HG02885 (cell line): ENCODE results near the gene HS3ST3B1.
A peak's percentile ranks its signal among the peaks of the same experiment; 100 is the strongest.

Source experiments
- ATAC-seq: cut with Tn5 transposase; IDR thresholded peaks from one replicate; pipeline ENCODE4 v1.9.1; 2021; ENCODE audit warnings: mild to moderate bottlenecking; ENCODE audit not compliant: unreplicated experiment, poor library complexity

HS3ST3B1 gene

DNA sequence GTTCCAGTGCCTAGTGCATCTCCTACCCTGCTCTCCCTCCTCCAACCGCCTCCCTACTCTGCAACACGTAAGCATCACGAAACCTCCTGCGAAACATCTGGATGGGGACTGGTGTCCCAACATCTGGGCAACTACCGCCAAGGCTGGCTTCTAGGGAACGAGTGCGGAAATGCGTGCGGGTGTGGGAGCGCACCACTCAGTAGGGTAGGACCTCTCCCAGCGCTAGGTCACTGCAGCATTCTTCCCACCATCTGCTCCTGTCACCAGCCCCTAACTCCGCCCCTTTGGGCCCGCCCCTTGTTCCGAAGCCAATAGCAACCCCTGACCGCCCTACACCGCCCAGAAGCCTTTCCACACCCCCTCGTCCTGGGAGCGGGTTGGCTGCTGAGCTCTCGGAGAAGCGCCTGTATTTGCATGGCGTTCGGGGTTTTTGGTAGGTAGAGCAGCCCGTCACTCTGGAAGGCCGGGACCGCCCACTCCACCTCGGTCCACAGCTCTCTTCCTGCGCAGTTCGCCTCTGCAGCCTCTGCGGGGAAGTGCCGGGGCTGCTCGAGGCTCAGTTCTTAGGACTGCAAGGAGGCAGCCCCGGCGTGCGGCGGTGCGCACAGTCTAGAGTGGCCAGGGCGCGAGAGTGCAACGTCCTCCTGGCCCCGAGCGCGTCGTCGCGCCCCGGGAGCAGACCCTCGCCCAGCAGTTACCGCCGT, at the start of gene HS3ST3B1:
Gene HS3ST3B1, plus strand, starts transcription at position 507 of the 704 bp plus-strand sequence. CDS start 438 bp downstream, outside the sequence.
- peak; percentile 84 for ATAC-seq

DNA sequence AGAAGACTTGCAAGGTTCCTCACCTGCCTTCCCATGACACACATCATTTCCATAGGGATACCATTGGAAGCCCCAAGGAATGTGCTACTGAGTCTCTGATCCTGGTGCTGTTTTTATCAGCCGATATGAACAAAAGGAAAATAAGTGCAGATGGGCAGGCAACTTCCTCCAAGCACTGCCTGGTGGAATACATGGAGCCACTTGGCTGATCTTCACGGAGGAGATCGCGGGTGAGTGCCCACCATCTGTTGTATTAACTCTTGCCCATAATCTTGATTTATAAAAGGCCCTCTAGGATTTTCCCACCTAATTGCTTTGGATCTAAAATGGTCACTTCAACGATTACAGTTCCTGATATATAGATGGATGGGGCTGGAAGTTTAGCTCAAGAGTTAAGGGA, 39.5 kb upstream of the HS3ST3B1 start:
- no peak for ATAC-seq

DNA sequence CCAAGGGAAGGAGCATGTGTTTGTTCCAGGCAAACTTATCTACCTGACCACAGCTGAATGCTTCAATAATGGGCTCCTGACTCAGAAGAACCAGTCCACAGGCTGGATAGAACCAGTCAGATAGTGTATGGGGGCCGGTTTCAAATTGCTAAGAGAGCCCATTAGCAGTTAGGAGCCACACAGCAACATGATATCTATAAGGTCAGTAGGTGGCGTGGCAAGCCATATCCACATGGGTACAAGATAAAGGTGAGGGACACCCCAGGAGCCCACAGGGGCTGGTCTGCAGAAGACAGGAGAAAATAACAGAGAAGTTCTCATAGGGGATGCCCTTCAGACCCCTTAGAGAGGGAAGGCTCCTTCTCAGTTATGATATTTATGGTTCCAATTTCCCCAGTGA, 32.6 kb upstream of the HS3ST3B1 start:
- no peak for ATAC-seq

DNA sequence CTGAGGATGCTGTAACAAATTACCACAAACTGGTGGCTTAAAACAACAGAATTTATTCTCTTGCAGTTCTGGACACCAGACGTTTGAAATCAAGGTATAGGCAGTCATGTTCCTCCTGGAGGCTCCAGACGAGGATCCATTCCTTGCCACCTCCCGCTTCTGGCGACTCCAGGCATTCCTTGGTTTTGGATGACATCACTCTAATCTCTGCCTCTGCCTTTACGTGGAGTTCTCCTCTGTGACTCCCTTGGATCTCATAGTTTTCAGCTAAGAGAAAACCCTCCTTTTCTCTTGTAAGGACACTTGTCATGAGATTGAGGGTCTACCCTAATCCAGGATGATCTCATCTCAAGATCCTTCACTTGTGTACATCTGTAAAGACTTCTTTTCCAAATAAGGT, 31.4 kb upstream of the HS3ST3B1 start:
- ATAC-seq, result no peak

DNA sequence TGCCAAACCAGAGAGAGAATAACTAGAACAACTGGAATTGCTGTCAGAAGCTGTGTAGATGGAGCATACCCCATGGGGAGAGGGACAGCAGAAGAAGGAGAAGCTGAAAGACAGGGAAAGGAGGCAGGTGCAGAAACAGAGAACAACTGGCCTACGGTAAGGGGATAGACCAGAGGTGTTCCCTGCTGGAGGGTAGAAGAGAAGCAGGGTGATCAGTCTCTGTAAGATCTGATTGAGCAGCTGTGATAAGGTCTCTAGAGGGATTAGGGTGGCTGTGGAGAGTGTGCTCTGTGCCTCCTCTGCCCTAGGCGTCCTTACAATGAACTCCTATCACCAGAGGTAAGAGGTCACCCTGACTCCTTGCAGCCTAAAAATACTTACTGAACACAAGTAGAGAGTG, 30.4 kb upstream of the HS3ST3B1 start:
- no peak for ATAC-seq

DNA sequence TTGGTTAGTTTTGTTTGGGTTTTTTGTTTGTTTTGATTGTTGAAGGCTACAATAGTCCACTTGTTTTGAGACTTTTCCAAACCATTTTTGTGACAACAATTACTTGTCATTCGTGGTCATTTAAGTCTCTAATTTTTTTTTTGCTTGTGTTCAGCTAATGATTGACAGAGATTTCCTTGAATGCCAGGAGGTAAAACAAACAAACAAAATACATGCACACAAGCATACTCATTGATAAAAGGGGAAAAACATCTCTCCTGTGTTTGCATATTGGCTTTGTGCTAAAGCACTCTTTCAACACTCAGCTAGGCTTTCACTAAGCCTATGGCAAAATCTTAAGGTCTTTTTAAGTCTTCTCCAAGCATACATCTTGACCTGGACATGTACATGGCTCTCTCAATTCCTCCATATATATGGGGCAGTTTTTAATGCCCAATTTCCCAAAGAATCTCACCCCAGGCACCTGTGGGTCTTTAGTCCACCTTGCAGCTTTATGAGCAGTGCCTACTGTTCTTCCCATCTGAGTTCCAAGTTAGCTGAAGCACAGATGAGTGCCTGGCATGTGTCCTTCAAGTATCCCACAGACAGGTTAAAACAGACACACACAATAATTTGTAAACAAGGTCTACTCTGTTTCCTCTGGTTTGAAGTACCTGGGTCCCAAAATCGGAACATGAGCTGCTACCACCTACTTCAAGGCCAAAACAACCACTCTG, 24.2 kb upstream of the HS3ST3B1 start:
- ATAC-seq, result no peak

DNA sequence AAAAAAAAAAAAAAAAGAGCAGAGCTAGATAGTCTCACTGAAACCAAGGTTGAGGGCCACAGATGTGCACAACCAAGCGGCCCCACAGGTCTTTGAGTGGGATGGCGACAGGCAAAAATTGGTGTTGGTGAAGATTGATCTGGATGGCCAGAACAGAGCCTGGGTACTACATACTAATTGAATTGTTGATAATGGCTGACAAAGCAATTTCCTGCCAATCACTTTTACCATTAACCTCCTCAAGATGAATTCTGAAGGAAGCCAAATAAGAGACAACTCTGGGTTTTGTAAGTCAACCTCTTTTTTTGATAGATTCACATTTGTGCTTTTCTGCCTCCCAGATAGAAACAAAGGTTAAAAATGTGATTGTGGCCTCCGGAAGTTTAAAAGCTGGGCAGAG, 19.4 kb upstream of the HS3ST3B1 start:
- no peak for ATAC-seq

DNA sequence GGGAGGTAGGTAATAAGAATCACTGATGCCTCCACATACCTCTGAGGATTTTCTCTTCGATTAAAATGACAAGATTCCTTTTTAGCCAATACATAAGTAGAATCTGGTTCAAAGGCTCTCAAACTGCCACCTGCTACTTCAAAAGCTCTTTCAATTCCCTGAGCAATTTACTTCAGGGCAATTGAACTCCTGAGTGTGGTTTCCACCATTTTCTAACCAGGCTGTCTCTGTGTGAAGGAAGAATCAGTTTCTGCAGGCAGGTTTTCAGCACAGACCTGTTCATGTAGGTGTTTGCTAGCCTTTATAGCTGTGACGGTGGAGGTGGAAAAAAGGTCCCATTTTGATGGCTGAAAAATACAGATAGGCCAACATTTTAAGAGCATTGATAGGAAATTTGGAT, 18.2 kb upstream of the HS3ST3B1 start:
- ATAC-seq, result no peak

DNA sequence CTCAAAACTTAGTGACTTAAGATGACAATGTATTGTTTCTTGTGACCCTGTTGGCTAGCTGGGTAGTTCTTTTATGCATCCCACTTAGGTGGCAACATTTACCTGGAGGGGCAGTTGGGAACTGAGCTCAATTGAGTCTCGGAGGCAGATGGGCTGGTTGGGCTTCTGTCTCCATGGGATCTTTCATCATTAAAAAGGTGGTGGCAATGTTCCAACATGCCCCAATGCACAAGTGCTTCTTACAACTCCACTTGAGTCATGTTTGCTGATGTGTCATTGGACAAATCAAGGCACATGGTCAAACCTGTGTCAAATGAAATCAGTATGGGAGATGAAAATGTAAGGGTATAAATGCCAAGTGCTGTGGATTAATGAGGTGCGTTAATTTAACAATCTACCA, 11.7 kb upstream of the HS3ST3B1 start:
- no peak for ATAC-seq

DNA sequence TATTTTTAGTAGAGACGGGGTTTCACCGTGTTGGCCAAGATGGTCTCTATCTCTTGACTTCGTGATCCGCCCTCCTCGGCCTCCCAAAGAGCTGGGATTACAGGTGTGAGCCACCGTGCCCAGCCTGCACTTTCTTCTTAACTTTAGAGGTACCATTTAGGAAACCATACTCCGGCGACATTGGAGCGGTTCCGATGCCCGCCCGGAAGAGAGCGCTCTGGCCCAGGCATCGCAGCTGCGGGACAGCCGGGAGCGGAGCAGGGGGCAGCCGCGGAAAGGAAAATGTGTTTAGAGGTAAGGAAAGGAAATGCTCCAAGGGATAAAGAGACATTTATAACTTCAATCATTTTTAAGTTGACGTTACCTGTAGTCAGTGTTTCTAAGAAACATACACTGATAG, 6.0 kb upstream of the HS3ST3B1 start:
- no peak for ATAC-seq

DNA sequence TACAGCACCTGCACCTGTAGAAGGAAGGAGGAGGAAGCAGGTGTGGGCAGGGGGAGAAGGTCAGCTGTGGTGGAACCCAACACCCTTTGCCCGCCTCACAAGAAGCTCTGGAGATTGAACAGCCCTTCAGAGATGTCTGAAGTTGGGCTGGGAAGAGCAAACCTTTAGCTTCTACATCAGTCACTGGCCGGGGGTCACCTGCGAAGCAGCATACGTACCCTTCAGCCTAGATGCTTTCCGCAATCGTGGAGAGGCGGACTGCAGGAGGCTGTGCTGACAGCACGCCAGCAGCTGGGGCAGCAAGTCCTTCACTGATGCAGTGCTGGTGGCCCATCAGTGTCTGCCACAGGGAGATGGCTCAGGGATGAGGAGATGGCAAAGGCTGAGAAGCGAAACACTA, 5.2 kb upstream of the HS3ST3B1 start:
- no peak for ATAC-seq

DNA sequence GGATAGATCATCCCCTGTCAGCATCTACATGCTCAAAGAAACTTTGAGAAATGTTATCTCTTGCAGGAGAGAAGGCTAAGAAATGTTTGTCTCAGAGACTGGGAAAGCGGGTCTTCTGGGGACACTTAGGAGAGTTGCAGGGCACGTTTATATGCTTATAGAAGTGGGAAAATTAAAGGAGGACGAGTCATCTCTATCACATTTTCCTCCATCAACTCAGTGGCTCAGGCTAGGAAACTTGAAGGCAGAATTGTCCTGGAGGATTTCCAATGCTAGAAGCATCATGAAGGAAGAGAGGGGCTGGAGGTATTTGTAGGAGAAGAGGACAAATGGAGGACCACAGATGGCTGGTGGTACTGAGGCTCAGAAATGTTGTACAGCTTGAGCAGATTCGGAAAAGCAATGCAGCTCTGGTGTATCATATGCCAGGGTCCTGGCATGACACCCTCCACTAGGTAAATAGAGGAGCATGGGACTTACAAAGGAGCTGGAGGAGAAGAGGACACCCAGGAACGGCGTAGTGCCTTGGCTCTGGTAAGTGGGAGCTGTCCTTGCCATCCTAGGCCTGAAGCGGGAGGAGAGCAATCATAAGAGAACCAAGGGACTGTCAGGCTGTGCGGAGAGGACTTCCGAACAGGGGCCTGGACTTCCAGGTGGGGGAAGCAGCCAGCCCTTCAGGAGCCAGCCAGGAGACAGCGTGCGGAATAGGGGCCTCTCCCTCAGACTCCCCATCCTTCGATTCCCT, 4.5 kb upstream of the HS3ST3B1 start:
- no peak for ATAC-seq

DNA sequence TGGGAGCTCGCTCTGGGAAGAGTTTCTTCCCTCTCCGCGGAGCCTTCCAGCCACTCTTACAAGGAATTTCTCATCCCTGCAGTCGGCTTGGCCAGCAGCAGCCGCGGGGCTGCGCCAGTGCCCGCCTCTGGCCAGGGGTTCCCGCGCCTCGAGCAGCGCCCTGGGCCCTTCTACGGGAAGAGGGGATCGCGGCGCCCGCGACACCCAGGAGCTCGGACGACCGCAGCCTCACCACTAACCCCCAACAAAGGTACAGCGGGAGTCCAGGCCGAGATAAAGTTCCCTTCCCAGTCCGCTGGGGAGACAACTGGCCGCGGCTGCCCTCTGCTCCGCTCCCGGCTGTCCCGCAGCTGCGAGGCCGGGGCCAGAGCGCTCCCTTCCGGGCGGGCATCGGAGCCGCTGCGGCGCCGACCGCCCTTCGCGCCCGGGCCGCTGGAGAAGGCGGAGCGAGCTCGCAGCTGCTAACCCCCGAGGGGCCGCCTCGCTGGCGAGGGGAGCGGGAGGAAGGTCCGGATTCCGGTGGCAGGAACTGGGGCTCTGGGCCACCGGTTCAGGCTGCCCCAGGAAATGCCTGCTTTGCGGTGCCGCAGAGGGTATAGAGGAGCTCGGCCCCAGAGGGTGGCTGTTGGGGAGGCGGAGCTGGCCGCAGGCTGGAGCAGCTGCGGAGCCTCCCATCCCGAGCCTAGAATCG, 3.6 kb upstream of the HS3ST3B1 start:
- no peak for ATAC-seq

DNA sequence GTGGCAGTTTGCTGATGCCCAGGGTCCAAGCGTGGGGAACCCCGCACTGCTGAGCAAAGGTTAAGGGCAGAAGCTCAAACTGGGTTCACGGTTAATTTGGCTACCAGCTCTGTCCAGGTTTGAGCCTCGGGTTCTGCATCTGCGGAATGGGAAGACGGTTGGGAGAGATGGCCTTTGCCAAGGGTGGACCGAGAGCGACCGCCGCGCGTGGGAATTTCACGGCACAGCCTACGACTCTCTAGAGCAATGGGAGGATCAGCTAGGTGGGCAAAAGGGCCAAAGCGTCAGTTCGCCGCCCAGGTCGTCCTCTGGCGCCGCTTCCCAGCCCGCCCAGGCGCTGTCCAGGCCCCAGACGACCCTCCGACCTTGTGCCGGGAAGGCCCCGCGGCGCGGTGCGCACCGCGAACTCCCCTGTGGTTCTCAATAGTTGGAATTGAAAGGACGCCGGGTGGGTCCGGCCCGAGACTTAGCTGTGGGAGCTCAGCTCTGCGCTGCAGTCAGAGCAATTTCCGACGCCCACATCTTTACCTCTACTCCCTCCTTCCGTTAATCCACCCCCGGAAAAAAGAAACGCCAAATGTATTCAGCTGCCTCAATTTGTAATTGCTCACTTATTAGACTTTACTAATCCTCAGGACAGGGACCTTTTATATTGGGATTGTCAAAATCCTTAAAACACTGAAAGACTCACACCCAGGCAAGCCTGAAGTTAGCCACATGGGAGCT, 2.5 kb upstream of the HS3ST3B1 start:
- no peak for ATAC-seq

DNA sequence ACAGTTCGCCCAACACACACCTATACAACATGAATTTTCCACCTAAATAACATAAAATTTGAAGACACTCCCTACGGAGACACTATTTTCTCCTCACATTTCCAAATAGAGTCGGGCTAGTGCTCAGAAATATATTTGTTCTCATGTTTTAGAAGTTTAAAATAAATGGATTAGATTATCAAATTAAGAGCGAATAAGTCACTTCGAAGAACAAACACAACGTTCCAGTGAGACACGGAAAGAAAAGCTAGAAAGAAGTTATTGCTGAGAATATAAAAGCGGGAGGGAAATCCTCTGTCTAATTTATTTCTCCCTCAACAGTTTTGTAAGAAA, 2.0 kb upstream of the HS3ST3B1 start:
- no peak for ATAC-seq

DNA sequence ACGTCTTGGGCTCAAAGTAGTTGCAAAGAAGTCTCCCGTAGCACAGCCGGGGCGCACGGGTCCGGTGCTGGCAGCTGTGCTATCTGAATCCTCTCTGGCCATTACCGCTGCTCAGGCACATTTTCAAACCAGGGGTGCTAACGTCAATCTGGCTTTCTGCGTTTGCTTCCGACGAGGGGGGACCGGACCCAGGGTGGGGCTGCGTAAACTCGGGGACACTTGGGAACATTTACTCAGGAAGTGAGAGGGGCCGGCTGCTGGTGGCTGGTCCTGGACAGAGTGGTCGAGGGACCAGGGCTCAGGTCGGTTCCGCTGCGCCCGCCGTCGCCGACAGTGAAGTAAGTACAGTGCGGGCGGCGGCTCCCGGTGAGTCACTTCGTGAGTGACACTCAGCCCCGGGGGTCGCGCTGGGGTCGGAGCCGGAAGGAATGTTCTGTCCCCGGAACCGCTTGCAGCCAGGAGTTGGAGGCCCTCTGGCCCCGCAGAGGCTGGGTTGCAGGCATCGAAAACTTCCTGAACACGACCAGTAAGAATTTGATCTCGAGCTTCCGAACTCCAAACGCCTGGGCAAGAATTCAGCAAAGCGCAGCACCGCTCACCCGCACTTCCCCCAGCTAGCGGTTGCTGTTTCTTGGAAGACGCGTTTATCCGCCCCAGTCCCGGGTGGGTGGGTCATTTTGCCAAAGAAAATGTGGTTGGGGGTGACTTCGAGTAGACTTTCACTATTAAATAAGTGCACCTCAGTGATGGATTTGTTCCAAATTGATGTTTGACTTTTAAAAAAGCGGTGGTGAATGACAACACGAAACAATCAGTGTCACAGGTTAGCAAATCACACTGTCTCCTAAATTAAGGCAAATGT, 1.4 kb upstream of the HS3ST3B1 start:
- no peak for ATAC-seq

DNA sequence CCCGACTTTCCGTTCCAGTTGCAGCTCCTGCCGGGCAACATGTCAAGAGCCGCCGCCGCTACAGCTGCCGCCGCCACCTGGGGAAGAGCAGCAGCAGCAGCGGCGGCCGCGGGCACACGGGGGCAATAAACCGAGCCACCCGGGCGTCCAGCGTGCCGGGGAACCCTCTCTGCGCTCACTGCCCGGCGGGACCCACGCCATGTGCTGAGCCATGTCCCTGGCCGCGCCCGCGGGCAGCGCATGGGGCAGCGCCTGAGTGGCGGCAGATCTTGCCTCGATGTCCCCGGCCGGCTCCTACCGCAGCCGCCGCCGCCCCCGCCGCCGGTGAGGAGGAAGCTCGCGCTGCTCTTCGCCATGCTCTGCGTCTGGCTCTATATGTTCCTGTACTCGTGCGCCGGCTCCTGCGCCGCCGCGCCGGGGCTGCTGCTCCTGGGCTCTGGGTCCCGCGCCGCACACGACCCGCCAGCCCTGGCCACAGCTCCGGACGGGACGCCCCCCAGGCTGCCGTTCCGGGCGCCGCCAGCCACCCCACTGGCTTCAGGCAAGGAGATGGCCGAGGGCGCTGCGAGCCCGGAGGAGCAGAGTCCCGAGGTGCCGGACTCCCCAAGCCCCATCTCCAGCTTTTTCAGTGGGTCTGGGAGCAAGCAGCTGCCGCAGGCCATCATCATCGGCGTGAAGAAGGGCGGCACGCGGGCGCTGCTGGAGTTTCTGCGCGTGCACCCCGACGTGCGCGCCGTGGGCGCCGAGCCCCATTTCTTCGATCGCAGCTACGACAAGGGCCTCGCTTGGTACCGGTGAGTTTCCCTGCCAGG, 604 bp downstream of the HS3ST3B1 start:
- peak; percentile 5 for ATAC-seq

DNA sequence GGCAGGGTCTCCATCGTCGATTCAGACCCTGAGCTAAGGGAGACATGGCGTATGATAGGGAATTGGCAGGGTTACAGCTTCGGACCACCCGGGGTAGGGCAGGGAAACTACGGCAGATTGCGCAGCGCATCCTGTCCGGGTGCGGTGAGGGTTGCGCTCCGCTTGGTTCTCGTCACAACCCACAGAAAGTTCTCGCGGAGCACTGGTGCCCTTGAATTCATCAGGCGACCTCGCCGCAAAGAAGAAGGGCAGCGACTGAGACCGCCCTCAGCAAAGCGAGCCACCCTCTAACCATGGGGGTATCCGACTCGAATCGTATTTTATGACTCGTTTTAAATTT, 1.2 kb downstream of the HS3ST3B1 start:
- ATAC-seq, result no peak
